CD4-positive, alpha-beta T cell treated with Interleukin-15 for 4 hours (primary cell): ENCODE results near the gene OTOGL.
A peak's percentile ranks its signal among the peaks of the same experiment; 100 is the strongest.
"Not testable (repeated sequence)": the region's sequence is repeated elsewhere in the genome, so short reads cannot be mapped to it uniquely, and the experiment has no call there.

Experiments
- DNase-seq: peaks from one replicate; pipeline ENCODE4 v3.0.0-alpha.2; 2020; ENCODE audit warnings: low spot score

Gene OTOGL

GRCh38 chr12:80232837-80233236, 133.5 kb downstream of the OTOGL start:
- no peak for DNase-seq

GRCh38 chr12:80233926-80234325, 134.6 kb downstream of the OTOGL start:
- DNase-seq, result no peak

- DNase-seq, result no peak
These were observed 135.3 kb downstream of the OTOGL start for GRCh38 chr12:80234667-80235066.

- no peak for DNase-seq
These were observed 136.6 kb downstream of the OTOGL start for GRCh38 chr12:80235944-80236343.

- no peak for DNase-seq
These were observed 140.5 kb downstream of the OTOGL start for GRCh38 chr12:80239867-80240266.

GRCh38 chr12:80241576-80242273, 142.4 kb downstream of the OTOGL start:
- DNase-seq, result no peak

- no peak for DNase-seq
These were observed 143.0 kb downstream of the OTOGL start for GRCh38 chr12:80242321-80242720.

GRCh38 chr12:80249581-80249980, 150.2 kb downstream of the OTOGL start:
- DNase-seq, result not testable (repeated sequence)

GRCh38 chr12:80257920-80258319, 158.6 kb downstream of the OTOGL start:
- no peak for DNase-seq

- DNase-seq, result no peak
These were observed 160.9 kb downstream of the OTOGL start for GRCh38 chr12:80260269-80260668.

GRCh38 chr12:80261403-80261802, 162.1 kb downstream of the OTOGL start:
- no peak for DNase-seq

GRCh38 chr12:80262346-80262745, 163.0 kb downstream of the OTOGL start:
- DNase-seq, result no peak

GRCh38 chr12:80262771-80263170, 163.4 kb downstream of the OTOGL start:
- no peak for DNase-seq

- no peak for DNase-seq
These were observed 165.0 kb downstream of the OTOGL start for GRCh38 chr12:80264386-80264785.

- no peak for DNase-seq
These were observed 165.6 kb downstream of the OTOGL start for GRCh38 chr12:80264891-80265290.

GRCh38 chr12:80268924-80269749, 169.8 kb downstream of the OTOGL start:
- DNase-seq, result no peak

GRCh38 chr12:80269803-80270552, 170.6 kb downstream of the OTOGL start:
- DNase-seq, result peak; percentile 25

- DNase-seq, result no peak
These were observed 172.4 kb downstream of the OTOGL start for GRCh38 chr12:80271780-80272179.

- DNase-seq, result no peak
These were observed 173.1 kb downstream of the OTOGL start for GRCh38 chr12:80272387-80272915.

GRCh38 chr12:80273144-80273543, 173.8 kb downstream of the OTOGL start:
- DNase-seq, result no peak

GRCh38 chr12:80277732-80278131, 178.4 kb downstream of the OTOGL start:
- no peak for DNase-seq

GRCh38 chr12:80282226-80282625, 182.9 kb downstream of the OTOGL start:
- no peak for DNase-seq
